K562 (cell line): ENCODE data around the gene SGO1. TPM values are rescaled to one million over a fixed set of nuclear protein-coding genes. Genes with fewer than 3 reads are reported as not detected.

ENCODE experiments used
- ATAC-seq: fragments of 200-7000 bp; cut with Tn5 transposase; 3 replicates; pipeline ENCODE4 v1.9.1; 2020; ENCODE audit warnings: moderate library complexity
- BruUV-seq: library from RNA; stranded (reverse); fragments of 400-500 nt; replicated peaks from 2 replicates; lab custom pipeline; 2021; lab: Mats Ljungman, UMichigan
- CTCF ChIA-PET: fragments of 300-600 bp; formaldehyde crosslinking; extraction: SDS; loops from one replicate; lab custom pipeline; 2021; ENCODE audit warnings: low intra/inter-chr PET ratio; lab: Yijun Ruan, JAX
- POLR2A ChIA-PET: fragments of 300-600, 350-650 bp; sonication (Branson Sonifier 250); formaldehyde crosslinking; extraction: SDS; loops from one replicate; lab custom pipeline; 2021; ENCODE audit warnings: antibody characterized with exemption, inconsistent platforms; lab: Yijun Ruan, JAX
- DNase-seq, 4 experiments: peaks; one replicate each; pipeline versions ENCODE4 v3.0.0 to v3.0.0-alpha.2; 2011 to 2018; ENCODE audit warnings: low spot score in 3 of 4, mixed read lengths in 3 of 4; ENCODE audit errors: extremely low read depth in 1 of 4
- FAIRE-seq: peaks from 2 replicates; lab custom pipeline; 2011; peaks lifted over from hg19 to GRCh38; lab: Jason Lieb, UNC
- H2AFZ ChIP-seq: 2 replicates; pipeline ENCODE4 v1.6.0; 2011; ENCODE audit warnings: low read depth, low read length, control low read depth, inconsistent platforms
- H3K27ac ChIP-seq: fragments of 200-600 bp; 3 replicates; pipeline ENCODE4 v1.8.0; 2011; ENCODE audit warnings: low read depth, mild to moderate bottlenecking, control low read depth, inconsistent platforms, low read length, moderate library complexity, mixed read lengths; ENCODE audit errors: extremely low read depth
- H3K27me3 ChIP-seq, 2 experiments: fragments of 300-600 bp in 1 of 2; 2 replicates in 1 of 2; 3 replicates in 1 of 2; pipeline versions ENCODE4 v1.6.0 to v1.8.0; 2011; ENCODE audit warnings: inconsistent platforms in 2 of 2, low read length in 2 of 2, mild to moderate bottlenecking in 1 of 2, mixed read lengths in 1 of 2, moderate library complexity in 1 of 2; ENCODE audit not compliant: control insufficient read depth in 2 of 2, insufficient read depth in 2 of 2
- H3K36me3 ChIP-seq: fragments of 300-600 bp; 3 replicates; pipeline ENCODE4 v1.8.0; 2011; ENCODE audit warnings: mild to moderate bottlenecking, low read length, inconsistent platforms; ENCODE audit not compliant: control insufficient read depth, insufficient read depth
- H3K4me1 ChIP-seq, 2 experiments: fragments of 200-600 bp in 1 of 2; replicated peaks in 1 of 2; 2 replicates in 1 of 2; 3 replicates in 1 of 2; pipeline versions ENCODE4 v1.5.1 to v1.8.0; 2011; ENCODE audit warnings: inconsistent platforms in 2 of 2, low read length in 2 of 2, mild to moderate bottlenecking in 1 of 2, mixed read lengths in 1 of 2, moderate library complexity in 1 of 2; ENCODE audit not compliant: control insufficient read depth in 2 of 2, insufficient read depth in 2 of 2
- H3K4me2 ChIP-seq: 2 replicates; pipeline ENCODE4 v1.6.1; 2011; ENCODE audit warnings: low read length, control low read depth, inconsistent platforms, mixed read lengths; ENCODE audit not compliant: insufficient read depth
- H3K4me3 ChIP-seq: fragments of 200-600 bp; sonication (generic), shearing (Covaris generic); 2 replicates; pipeline ENCODE4 v1.5.1; 2016; ENCODE audit warnings: control low read depth, inconsistent platforms
- H3K79me2 ChIP-seq: fragments of 200-600 bp; 3 replicates; pipeline ENCODE4 v1.8.0; 2011; ENCODE audit warnings: low read length, inconsistent platforms; ENCODE audit not compliant: control insufficient read depth, insufficient read depth
- H3K9ac ChIP-seq, 2 experiments: 2 replicates each; pipeline versions ENCODE4 v1.6.0 to v1.6.1; 2011; ENCODE audit warnings: low read depth in 2 of 2, low read length in 2 of 2, control low read depth in 1 of 2, inconsistent platforms in 1 of 2, mild to moderate bottlenecking in 1 of 2, mixed read lengths in 1 of 2; ENCODE audit not compliant: insufficient read depth in 1 of 2
- H3K9me1 ChIP-seq: one replicate; pipeline ENCODE4 v1.6.0; 2011; ENCODE audit warnings: inconsistent platforms, mild to moderate bottlenecking, low read length, moderate library complexity; ENCODE audit not compliant: control insufficient read depth, insufficient read depth
- H3K9me3 ChIP-seq: replicated peaks from 2 replicates; pipeline ENCODE4 v1.5.1; 2011; ENCODE audit warnings: low read depth, low read length, inconsistent platforms; ENCODE audit not compliant: control insufficient read depth, insufficient read depth
- H4K20me1 ChIP-seq: replicated peaks from 2 replicates; pipeline ENCODE4 v1.6.1; 2011; ENCODE audit warnings: low read length, inconsistent platforms, mixed read lengths; ENCODE audit not compliant: control insufficient read depth, insufficient read depth
- ARID1B ChIP-seq: fragments of 450-650 bp; IDR thresholded peaks from 2 replicates; pipeline ENCODE4 v1.6.1; 2016; ENCODE audit warnings: antibody characterized with exemption, mild to moderate bottlenecking, inconsistent platforms
- ARID2 ChIP-seq: fragments of 450-650 bp; IDR thresholded peaks from 2 replicates; pipeline ENCODE4 v1.6.1; 2017; ENCODE audit warnings: antibody characterized with exemption, mild to moderate bottlenecking
- GMEB1 ChIP-seq: fragments of 250-450 bp; sonication (Bioruptor Pico); IDR thresholded peaks from 2 replicates; pipeline ENCODE4 v1.4.0; 2020; ENCODE audit warnings: mild to moderate bottlenecking
- HCFC1 ChIP-seq: IDR thresholded peaks from 2 replicates; pipeline ENCODE4 v1.6.1; 2012; ENCODE audit warnings: low read depth, low read length, improper control_type of control experiment
- HNRNPUL1 ChIP-seq: fragments of 200-400 bp; formaldehyde crosslinking; IDR thresholded peaks from 2 replicates; pipeline ENCODE4 v1.6.1; 2017; ENCODE audit warnings: low read length
- MEIS2 ChIP-seq: fragments of 450-650 bp; IDR thresholded peaks from 2 replicates; pipeline ENCODE4 v1.6.1; 2014; ENCODE audit warnings: mild to moderate bottlenecking; ENCODE audit not compliant: partially characterized antibody
- PHB2 ChIP-seq: fragments of 450-650 bp; IDR thresholded peaks from 2 replicates; pipeline ENCODE4 v1.6.1; 2017; ENCODE audit warnings: low read depth
- RHOXF2B ChIP-seq: fragments of 250-450 bp; sonication (Bioruptor Pico); conservative IDR thresholded peaks from 2 replicates; pipeline ENCODE4 v1.5.1; 2021
- RNF219 ChIP-seq: fragments of 250-450 bp; sonication (Bioruptor Pico); IDR thresholded peaks from 2 replicates; pipeline ENCODE4 v1.5.0; 2022; ENCODE audit warnings: mild to moderate bottlenecking
- TCFL5 ChIP-seq: fragments of 250-450 bp; sonication (Bioruptor Pico); conservative IDR thresholded peaks from 2 replicates; pipeline ENCODE4 v1.6.1; 2021; ENCODE audit warnings: mild to moderate bottlenecking, moderate library complexity, matching md5 sums
- TRIM28 ChIP-seq: fragments of 450-650 bp; IDR thresholded peaks from 2 replicates; pipeline ENCODE4 v1.6.1; 2017
- ZC3H4 ChIP-seq: sonication (generic); formaldehyde crosslinking; IDR thresholded peaks from 2 replicates; pipeline ENCODE4 v1.9.0; 2021; ENCODE audit warnings: missing genetic modification reagents, borderline replicate concordance
- ZNF197 ChIP-seq: fragments of 200-800 bp; sonication (Bioruptor generic); IDR thresholded peaks from 2 replicates; pipeline ENCODE4 v1.6.1; 2016; ENCODE audit warnings: low read depth, missing genetic modification characterization, missing compliant biosample characterization
- ZSCAN29 ChIP-seq: fragments of 450-650 bp; IDR thresholded peaks from 2 replicates; pipeline ENCODE4 v1.6.1; 2017
- WGBS: fragments of 100-300 bp; shearing (Covaris generic); methylation state at CpG from one replicate; pipeline ENCODE4 v1.1.6; 2016; ENCODE audit warnings: low coverage, mixed read lengths; ENCODE audit not compliant: insufficient coverage; ENCODE audit errors: missing lambda C conversion rate; 5-methylcytosine and 5-hydroxymethylcytosine counted together
- in situ Hi-C: fragments of 300-500 bp; cut with MboI; formaldehyde crosslinking; loops from 4 replicates; pipeline ENCODE4 v1.15.0; 2018; ENCODE audit warnings: inconsistent platforms, mixed read lengths
- intact Hi-C: fragments of 100-400 bp; cut with micrococcal nuclease; formaldehyde crosslinking; loops from 2 replicates; pipeline ENCODE4 v1.14.2; 2022
- polyA plus RNA-seq, 8 experiments: library from polyadenylated mRNA; depleted of rRNA in 4 of 8; stranded (reverse) in 5 of 8; unstranded in 3 of 8; fragments of >200 nt; fragmentation: Nextera tagmentation in 2 of 8; fragmentation: Illumina TruSeq in 1 of 8; extraction: Ambion mirVana in 2 of 8; extraction: Trizol in 1 of 8; gene quantifications; 2 replicates each; pipeline versions ENCODE4 v1.2.1 to v1.2.3, GENCODE V29; 2011 to 2014; ENCODE audit warnings: inconsistent platforms in 1 of 8, missing spikeins in 1 of 8
- total RNA-seq, 7 experiments: library from RNA; depleted of rRNA in 6 of 7; stranded (reverse); fragments of >200 nt in 6 of 7; fragmentation: Illumina TruSeq in 2 of 7; extraction: Trizol in 2 of 7; gene quantifications; 2 replicates each; pipeline versions ENCODE4 v1.2.1 to v1.2.3, GENCODE V29; 2011 to 2021; ENCODE audit warnings: low replicate concordance in 1 of 7

The SGO1 gene
- total and polyA plus RNA-seq, 9 of the 15 experiments (the other 6 are each of a cell fraction or from before 2014, with no cell fraction given) = 13.7 to 57.3 (median 28.2) TPM

GRCh38 chr3:20141851-20142250 lies 44.2 kb downstream of the SGO1 start:
- in situ Hi-C loops = no loop called here
- Histone ChIP-seq H3K4me1 (no peaks in the 10 kb centered on the region), H3K36me3 (peaks cover 2% of the 10 kb centered on the region; the same call in 2 of the 3 replicates), H3K9me1 (no peaks in the 10 kb centered on the region), H3K9me3 (no peaks in the 10 kb centered on the region), H3K9ac (no peak overlapping the region), H3K4me3 (no peak overlapping the region), H3K4me2 (no peak overlapping the region), H3K27ac (no peak overlapping the region), H4K20me1 (no peaks in the 10 kb centered on the region), H3K27me3 (no peaks in the 10 kb centered on the region), H2AFZ (no peak overlapping the region), H3K79me2 (no peaks in the 10 kb centered on the region)
- WGBS = 70% methylated on average over 7 of the region's 7 CpGs
- TF ChIP-seq GMEB1 (CRISPR knock-in tag) = no peak
- TF ChIP-seq ARID2 = no peak
- TF ChIP-seq HCFC1 = no peak
- TF ChIP-seq ZSCAN29 = no peak
- TF ChIP-seq PHB2 = no peak
- TF ChIP-seq TCFL5 (CRISPR knock-in tag) = no peak
- no peak for TF ChIP-seq TRIM28
- no peak for TF ChIP-seq ZNF197 (CRISPR knock-in tag)
- TF ChIP-seq RHOXF2B (CRISPR knock-in tag) = no peak
- TF ChIP-seq HNRNPUL1 = no peak
- TF ChIP-seq RNF219 = no peak
- TF ChIP-seq ZC3H4 = no peak
- no peak for TF ChIP-seq MEIS2
- no peak for TF ChIP-seq ARID1B
- intact Hi-C loops = no loop called here
- ChIA-PET POLR2A (interaction anchor here (0.6 to 1.8 kb wide), 3 partner anchors 9 to 92 kb away, joined by 3 to 5 read pairs (median 4); no protein-coding TSS in a partner anchor), CTCF (no interaction called here)
- ATAC-seq (no peak), DNase-seq (no peak), FAIRE-seq (no peak)
- no TSS peak for BruUV-seq
